ENCODE measurements around the gene FNBP1.
"Not testable (repeated sequence)": the region's sequence is repeated elsewhere in the genome, so short reads cannot be mapped to it uniquely, and the experiment has no call there.

FNBP1 gene

DNA sequence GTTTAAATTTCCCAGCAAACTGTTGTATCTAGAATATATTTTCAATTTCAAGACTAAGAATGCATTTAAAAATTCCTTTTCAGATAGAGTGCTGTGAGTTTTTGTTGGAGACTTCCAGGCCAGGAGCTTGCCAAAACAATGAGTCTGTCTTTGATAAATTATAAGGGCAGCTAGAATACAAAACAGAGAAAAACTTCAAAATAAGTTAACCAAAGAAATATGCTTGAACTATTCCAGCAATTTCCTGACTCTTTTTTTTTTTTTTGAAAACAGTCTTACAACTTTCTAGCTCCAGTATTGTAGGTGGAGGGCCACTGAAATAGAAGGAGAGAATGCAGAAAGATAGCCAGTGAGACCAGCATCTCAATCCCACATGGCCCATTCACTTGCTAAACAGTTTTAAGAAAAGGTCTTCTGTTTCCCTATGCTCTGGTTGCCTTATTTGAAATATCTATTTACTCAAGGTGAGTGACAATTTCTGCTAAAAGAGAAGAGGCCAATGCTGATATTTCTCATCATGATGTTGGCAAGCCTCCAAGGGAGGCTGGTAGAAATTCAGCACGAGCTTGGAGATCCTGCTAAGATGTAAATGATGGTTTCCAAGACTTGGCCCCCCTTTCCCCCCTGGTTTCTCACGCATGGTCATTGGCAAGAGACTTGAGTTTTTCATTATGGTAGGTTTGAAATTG is 104.6 kb downstream of the FNBP1 start:
- in situ Hi-C loops (cut with HindIII; ENCODE audit: low pct_ligation_motif_present, low pct_unique_long_range_greater_than_20kb, low sequenced_read_pairs): no loop called here
- no peak for DNase-seq

DNA sequence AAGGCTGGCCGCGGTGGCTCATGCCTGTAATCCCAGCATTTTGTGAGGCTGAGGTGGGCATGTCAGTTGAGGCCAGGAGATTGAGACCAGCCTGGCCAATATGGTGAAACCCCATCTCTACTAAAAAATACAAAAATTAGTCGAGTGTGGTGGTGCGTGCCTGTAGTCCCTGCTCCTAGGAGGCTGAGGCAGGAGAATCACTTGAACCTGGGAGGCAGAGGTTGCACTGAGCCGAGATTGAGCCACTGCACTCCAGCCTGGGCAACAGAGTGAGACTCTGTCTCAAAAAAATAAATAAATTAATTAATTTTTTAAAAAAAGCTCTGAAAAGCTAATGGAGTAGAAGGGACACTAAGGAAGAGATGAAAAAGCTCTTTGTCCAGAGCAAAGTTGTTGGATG is 105.1 kb downstream of the FNBP1 start:
- in situ Hi-C loops (cut with HindIII; ENCODE audit: low pct_ligation_motif_present, low pct_unique_long_range_greater_than_20kb, low sequenced_read_pairs); DNase-seq: not testable (repeated sequence)

DNA sequence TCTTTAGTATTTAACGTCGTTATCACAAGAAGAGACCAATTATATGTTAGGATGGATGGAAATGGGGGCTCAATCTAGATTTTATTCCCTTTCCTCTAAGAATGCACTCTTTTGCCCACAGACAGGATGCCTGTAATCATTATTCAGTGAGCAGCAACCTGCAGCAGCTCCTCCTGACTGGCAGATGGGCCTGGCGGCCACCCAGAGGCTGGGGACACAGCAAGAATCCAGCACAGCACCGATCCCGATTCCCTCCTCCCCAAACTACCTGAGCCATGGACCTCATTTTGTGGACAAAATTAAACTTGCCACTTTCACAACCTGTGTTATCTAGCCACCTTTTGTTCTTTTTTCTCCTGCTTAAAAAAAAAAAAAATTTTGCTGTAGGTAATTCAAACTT is 106.8 kb downstream of the FNBP1 start:
- in situ Hi-C loops (cut with HindIII; ENCODE audit: low pct_ligation_motif_present, low pct_unique_long_range_greater_than_20kb, low sequenced_read_pairs): no loop called here
- DNase-seq: no peak

DNA sequence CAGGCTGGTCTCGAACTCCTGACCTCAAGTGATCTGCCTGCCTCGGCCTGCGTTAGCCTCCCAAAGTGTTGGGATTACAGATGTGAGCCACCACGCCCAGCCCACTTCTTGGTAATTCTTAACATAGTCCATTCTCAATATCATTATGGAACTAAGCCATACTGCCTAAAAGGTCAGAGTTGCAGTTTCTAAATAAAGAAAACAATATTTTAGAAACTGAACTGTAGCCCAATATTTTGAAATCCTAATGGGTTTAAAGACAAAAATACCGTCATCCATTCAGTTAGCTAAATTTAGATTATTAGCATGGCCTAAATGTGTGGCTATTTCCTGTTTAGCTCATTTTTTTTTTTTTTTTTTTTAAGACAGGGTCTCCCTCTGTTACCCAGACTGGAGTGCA is 108.2 kb downstream of the FNBP1 start:
- in situ Hi-C loops (cut with HindIII; ENCODE audit: low pct_ligation_motif_present, low pct_unique_long_range_greater_than_20kb, low sequenced_read_pairs): no loop called here
- DNase-seq: no peak

DNA sequence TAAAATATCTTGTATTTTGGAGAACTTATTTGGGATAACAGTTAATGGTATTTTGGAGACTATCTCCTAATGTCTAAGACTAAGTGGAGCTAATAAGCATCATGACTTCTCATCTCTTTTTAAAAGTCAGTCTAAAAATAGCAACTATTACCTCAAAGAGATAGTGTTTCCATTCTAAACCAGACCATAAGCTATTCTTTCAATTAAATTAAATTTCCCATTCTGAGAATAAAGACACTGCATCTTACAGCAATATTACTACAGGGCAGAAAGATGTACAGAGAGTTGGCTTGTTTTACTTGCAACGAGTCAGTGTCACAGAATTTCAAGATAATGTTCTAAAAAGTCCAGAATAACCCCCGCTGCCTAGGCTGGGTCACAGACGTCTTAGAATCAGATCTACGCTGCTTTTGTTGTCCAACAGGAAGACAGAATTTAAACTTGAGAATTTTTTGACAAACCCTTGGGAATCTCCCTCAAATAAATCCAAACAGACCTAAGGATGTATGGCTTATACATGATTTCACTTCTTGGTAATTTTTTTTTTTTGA is 108.9 kb downstream of the FNBP1 start:
- DNase-seq: no peak
- in situ Hi-C loops (cut with HindIII; ENCODE audit: low pct_ligation_motif_present, low pct_unique_long_range_greater_than_20kb, low sequenced_read_pairs): no loop called here

DNA sequence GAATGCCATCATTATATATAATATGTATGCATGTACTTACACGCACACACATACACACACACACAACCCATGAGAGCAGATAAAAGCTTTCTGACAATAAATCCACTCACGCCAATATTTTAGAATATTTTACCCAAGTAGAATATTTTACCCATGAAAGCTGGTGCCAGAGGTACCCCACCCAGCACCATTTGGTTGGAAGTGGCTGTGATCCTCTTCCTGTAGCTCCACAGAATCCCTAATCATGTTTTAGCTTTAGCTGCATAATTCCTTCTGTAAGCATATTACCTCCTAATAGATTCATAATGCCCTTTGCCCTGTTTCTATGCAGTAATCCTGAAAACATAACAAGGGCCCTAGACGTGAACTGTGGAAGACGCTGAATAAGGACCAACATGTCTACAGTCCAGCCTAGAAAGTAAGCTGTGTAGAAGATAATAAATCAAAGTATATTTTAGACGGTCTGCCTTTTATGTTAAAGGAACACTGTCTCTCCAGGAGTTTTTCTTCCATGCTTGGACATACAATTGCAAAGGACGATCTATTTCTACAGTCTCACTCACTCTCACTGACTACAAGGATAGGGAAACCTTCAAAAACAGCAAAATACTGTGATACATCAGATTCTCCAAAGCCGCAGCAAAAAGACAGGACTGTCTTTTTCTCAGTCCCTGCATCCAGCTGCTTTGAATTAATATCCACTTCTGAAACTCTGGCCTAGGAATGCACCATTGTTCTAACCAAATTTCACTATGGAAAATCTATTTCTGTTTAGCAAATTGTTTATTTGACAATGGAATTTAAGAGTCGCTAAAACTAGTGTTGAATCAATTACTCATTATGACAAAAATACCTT is 109.6 kb downstream of the FNBP1 start:
- in situ Hi-C loops (cut with HindIII; ENCODE audit: low pct_ligation_motif_present, low pct_unique_long_range_greater_than_20kb, low sequenced_read_pairs): no loop called here
- no peak for DNase-seq

DNA sequence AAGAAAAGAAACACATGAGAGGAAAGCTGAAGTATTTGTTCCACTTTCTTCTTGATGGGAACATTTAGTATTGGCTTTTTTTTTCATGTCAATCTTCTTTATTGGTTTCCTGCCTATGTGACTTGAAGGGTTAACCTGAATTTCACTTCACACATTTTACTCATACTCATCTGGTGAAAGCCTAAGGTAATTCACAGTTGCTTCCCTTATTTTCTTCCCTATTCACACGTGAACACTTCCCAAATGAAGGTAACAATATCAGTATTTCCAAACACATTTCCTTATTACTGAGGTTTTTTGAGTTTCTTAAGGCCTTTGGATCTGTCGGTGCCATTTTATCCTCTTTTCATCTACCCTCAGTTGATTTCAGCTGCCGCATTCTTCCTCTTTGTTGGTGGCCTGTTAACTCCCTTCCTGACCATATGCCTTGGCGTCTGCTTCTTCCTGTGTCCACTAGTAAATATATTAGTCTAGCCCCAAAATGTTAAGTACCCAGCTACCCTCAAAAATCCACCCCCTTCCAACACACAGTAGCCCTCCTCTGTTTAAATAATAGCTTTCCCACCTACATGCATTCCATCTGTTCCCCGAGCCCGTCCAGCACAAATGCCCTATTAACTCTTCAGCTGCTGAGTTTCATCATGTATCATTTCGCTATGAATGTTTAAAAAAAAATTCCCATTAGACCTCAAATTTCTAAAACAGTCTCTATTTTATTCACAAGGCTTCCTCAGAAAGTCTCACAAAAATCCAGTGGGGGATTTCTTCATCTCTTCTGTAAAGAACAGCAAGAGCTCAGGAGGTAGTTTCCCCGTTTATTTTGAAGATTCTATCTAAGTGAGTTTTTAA is 110.5 kb downstream of the FNBP1 start:
- DNase-seq: no peak
- in situ Hi-C loops (cut with HindIII; ENCODE audit: low pct_ligation_motif_present, low pct_unique_long_range_greater_than_20kb, low sequenced_read_pairs): no loop called here

DNA sequence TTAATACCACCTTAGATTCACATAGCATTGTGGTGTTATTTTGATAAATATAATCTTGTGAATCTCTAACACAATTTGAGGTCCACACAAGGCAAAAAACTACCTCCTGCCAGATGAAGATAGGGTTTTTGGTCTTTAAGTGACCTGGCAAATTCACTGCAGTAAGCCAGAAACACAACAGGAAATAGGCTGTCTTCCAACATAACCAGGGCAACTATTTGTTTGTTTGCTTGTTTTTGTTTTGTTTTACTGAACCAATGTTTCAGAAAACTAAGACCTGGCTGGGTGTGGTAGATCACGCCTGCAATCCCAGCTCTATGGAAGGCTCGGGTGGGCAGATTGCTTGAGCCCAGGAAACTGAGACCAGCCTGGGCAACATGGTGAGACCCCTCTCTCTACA is 112.2 kb downstream of the FNBP1 start:
- in situ Hi-C loops (cut with HindIII; ENCODE audit: low pct_ligation_motif_present, low pct_unique_long_range_greater_than_20kb, low sequenced_read_pairs): no loop called here
- no peak for DNase-seq

DNA sequence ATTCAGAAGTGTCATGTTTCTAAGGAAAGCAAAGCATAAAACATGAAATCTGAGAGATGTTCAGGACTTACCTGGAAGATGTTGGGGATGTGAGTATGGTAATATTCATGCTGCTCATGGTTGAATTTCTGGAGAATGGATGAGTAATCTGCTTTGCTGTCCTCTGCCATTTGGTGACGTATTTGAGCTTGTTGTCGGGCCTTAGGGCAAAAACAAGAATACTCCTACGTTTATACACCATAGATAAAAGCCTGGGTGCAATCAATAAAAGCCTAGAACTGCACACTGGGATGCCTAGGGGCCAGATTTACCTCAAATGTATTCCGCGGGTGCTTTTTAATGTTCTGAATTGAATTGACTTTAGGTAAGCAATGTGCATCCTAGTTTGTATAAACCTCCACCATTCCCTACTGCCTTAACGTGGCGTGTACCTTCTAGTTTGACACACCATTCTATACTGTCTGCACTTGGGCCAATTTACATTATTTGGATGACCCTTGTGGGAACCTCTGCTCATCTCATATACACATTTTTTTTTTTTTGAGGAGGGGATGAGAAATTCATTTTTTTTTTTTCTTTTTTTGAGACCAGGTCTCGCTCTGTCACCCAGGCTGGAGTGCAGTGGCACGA is 113.4 kb downstream of the FNBP1 start:
- in situ Hi-C loops (cut with HindIII; ENCODE audit: low pct_ligation_motif_present, low pct_unique_long_range_greater_than_20kb, low sequenced_read_pairs): no loop called here
- DNase-seq: no peak

DNA sequence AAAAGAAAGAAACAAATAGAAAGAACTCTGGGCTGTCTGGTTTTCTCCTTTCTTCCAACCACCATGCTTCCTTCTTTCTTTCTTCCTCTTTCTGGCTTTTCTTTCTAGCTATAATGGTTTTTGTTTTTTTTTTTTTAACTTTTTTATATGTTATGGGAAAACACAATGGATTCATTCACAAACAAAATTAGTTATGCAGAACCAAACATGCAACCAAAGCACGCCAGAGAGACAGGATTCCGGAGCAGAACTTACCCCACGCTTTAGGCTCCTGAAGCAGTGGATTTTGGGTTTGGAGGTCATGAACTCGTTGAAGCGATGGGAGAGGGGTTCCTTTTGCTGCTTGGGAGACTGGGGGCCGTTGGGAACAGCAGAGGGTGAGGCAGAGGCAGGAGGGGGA is 119.4 kb downstream of the FNBP1 start:
- DNase-seq: no peak
- in situ Hi-C loops (cut with HindIII; ENCODE audit: low pct_ligation_motif_present, low pct_unique_long_range_greater_than_20kb, low sequenced_read_pairs): no loop called here

DNA sequence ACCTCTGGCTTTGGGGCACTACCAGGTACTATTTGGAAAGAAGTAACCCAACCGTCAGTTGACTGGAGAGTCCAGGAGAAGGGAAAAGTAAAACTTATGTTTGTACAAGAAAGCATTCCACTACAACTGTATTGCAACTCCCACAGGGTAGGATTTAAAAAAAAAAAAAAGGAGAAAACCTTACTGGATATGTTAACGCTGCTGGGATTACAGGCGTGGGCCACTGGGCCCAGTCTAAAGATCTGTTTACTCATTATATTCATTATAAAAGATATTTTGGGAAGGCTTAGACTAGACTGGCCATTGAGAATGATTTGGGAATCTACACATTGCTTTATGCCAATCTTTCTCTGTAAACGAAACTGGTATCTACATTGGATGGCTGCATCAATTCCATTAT is 121.1 kb downstream of the FNBP1 start:
- in situ Hi-C loops (cut with HindIII; ENCODE audit: low pct_ligation_motif_present, low pct_unique_long_range_greater_than_20kb, low sequenced_read_pairs): no loop called here
- no peak for DNase-seq

DNA sequence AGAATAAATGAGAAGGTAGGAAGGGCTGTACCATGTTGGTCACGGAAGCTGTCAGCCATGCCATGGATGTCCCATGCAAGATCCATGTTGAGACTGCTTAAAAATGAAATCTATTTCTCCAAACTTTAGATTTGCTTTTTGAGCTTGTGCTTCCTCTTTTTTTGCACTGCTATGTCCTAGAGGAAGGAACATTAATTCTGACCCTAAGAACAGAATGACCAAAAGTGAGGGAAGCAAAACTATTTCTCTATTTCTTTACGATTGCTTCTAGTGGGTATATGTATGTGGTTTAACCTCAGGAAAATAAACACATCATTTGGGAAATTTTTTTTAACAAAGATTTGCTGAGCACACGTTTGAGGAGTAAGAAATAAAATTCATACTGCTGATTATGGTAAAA is 123.1 kb downstream of the FNBP1 start:
- DNase-seq: no peak
- in situ Hi-C loops (cut with HindIII; ENCODE audit: low pct_ligation_motif_present, low pct_unique_long_range_greater_than_20kb, low sequenced_read_pairs): no loop called here

DNA sequence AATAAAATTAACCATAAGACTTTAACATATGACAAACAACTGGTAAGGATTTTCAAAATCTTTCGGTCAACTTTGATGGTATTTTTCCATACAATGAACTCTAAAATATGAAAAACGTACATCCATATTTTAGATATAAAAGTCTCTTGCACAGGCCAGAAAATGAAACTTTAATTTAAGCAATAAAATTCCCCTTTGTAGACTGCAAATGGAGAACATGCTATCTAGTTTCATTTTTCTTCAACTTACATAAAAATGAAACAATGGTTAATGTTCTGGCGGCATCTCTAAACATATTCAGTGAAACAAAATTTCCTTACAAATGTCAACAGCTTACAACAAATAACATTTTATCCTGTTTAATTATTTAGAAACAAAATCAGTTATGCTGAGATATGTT is 123.7 kb downstream of the FNBP1 start:
- in situ Hi-C loops (cut with HindIII; ENCODE audit: low pct_ligation_motif_present, low pct_unique_long_range_greater_than_20kb, low sequenced_read_pairs): no loop called here
- no peak for DNase-seq

DNA sequence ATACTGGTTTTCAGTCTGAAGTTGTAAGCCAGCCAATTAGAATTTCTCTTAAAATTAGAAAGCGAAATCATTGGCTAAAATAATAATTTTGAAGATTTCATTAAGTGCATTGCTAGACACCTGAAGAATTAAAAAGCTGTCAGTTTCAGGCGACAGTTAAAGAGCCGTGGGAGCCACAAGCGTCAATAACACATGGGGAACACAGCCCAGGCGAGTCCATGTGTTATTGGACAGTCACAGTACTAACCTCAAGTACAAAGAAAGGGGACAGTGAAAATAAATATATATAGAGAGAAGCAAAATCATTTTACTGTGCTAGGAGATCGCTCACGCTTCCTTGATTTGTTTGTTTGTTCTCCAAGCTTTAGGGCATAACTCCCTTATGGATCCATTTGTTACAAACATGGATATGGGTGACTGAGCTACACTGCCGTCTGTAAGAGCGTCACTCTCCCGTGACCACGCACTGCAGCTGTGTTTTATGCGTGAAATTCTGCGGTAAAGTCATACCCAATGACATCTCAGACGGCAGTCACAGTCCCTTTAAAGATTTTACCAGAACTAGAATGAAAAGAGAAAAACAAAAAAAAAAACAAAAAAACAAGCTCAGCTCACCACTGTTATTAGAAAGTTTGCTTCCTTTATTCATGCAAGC is 124.6 kb downstream of the FNBP1 start:
- in situ Hi-C loops (cut with HindIII; ENCODE audit: low pct_ligation_motif_present, low pct_unique_long_range_greater_than_20kb, low sequenced_read_pairs): no loop called here
- no peak for DNase-seq

DNA sequence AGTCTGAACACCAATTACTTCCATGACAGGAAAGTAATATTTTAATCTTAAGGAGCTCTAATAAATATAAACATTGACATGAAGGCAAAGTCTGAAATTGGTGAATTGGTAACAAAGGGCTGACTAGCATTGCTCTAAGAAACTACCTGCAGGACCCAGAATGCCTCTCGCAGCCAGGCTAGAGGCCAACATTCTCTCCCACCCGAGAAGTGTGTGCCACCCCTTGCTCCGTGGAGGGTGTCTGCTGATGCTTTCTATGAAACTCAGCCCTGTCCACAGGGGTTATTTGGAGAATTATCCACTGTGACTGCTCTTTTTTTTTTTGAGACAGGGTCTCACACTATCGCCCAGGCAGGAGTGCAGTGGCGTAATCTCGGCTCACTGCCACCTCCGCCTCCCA is 126.3 kb downstream of the FNBP1 start:
- DNase-seq: no peak
- in situ Hi-C loops (cut with HindIII; ENCODE audit: low pct_ligation_motif_present, low pct_unique_long_range_greater_than_20kb, low sequenced_read_pairs): no loop called here

DNA sequence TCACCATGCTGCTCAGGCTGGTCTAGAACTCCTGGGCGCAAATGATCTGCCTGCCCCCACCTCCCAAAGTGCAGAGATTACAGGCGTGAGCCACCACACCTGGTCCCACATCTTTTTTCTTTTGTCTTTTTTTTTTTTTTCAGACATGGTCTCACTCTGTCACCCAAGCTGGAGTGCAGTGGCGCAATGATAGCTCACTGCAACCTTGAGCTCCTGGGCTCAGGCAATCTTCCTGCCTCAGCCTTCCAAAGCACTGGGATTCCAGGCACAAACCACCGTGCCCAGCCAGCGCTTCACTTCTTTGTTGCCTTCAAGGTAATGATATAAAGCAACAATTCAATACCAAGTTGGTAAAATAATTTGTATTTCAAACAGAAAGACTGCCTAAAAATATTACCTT is 128.9 kb downstream of the FNBP1 start:
- DNase-seq: no peak
- in situ Hi-C loops (cut with HindIII; ENCODE audit: low pct_ligation_motif_present, low pct_unique_long_range_greater_than_20kb, low sequenced_read_pairs): no loop called here

DNA sequence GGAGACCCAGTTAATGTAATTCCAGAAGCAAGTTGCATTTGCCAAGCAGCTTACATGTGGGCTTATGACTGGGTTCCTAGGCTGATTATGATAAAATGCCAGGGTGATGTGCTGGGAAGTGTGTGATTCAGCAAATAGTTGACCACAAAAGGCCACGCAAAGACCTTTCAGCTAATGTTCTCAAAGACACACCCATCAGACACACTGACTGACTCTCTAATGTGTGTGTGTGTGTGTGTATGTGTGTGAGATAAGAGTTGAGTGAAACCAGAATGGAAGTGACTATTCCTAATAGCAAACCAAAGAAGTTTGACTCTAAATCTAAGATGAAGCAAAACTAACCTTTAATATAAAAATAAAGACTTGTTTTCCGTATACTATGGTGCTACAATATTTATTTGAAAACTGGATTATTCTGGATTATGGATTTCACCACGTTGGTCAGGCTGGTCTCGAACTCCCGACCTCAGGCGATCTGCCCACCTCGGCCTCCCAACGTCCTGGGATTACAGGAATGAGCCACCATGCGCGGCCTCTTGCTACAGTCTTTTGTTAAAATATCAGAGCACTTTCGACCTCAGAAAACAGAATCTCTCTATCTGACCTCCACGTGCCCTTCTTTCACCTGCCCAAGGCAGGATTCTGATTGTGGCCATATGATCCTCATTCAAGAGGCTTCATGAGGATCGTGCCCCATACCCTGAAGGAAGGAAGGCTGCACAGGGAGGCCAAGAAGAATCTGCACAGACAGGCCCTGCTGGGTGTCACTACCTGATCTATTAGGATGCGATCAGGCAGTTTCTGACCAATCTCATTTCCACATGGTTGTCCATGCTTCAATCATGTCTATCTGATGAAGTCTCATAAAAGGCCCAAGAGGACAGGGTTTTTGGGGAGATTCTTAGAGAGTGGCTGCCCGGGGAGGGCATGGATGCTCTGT is 132.1 kb downstream of the FNBP1 start:
- in situ Hi-C loops (cut with HindIII; ENCODE audit: low pct_ligation_motif_present, low pct_unique_long_range_greater_than_20kb, low sequenced_read_pairs): no loop called here
- DNase-seq: peak; percentile 94
